Measurements from ENCODE around the gene TTLL8.

Gene TTLL8

GRCh38 chr22:50009765-50010675, 48.1 kb downstream of the TTLL8 start:
- no peak overlapping the region for H3K4me3 ChIP-seq (ENCODE audit: low read depth, low read length)
- no peak for DNase-seq (ENCODE audit: low read depth)

- no peak for DNase-seq (ENCODE audit: low read depth)
Measured at GRCh38 chr22:50009251-50009650, 48.8 kb downstream of the TTLL8 start.

GRCh38 chr22:50008151-50009040, 49.7 kb downstream of the TTLL8 start:
- DNase-seq (ENCODE audit: low read depth): no peak
- no peak overlapping the region for H3K4me3 ChIP-seq (ENCODE audit: low read depth, low read length)

More at GRCh38 chr22:50009251-50009650, 48.8 kb downstream of the TTLL8 start:
- H3K4me3 ChIP-seq (ENCODE audit: low read depth, low read length): no peak overlapping the region

- H3K4me3 ChIP-seq (ENCODE audit: low read depth, low read length): no peak overlapping the region
- DNase-seq (ENCODE audit: low read depth): no peak
Measured at GRCh38 chr22:50007057-50007511, 51.0 kb downstream of the TTLL8 start.

GRCh38 chr22:50004918-50005317, 53.2 kb downstream of the TTLL8 start:
- no peak overlapping the region for H3K4me3 ChIP-seq (ENCODE audit: low read depth, low read length)
- no peak for DNase-seq (ENCODE audit: low read depth)

GRCh38 chr22:50002791-50003190, 55.3 kb downstream of the TTLL8 start:
- DNase-seq (ENCODE audit: low read depth): no peak
- H3K4me3 ChIP-seq (ENCODE audit: low read depth, low read length): no peak overlapping the region

- H3K4me3 ChIP-seq (ENCODE audit: low read depth, low read length): no peak overlapping the region
- DNase-seq (ENCODE audit: low read depth): no peak
Measured at GRCh38 chr22:50001388-50002231, 56.5 kb downstream of the TTLL8 start.

- H3K4me3 ChIP-seq (ENCODE audit: low read depth, low read length): no peak overlapping the region
- DNase-seq (ENCODE audit: low read depth): no peak
Measured at GRCh38 chr22:50000587-50001387, 57.3 kb downstream of the TTLL8 start.

- DNase-seq (ENCODE audit: low read depth): no peak
- H3K4me3 ChIP-seq (ENCODE audit: low read depth, low read length): peak overlapping the region; percentile 17
Measured at GRCh38 chr22:49999946-50000586, 58.0 kb downstream of the TTLL8 start.

GRCh38 chr22:49999063-49999945, 58.8 kb downstream of the TTLL8 start:
- peak overlapping the region; percentile 21 for H3K4me3 ChIP-seq (ENCODE audit: low read depth, low read length)
- no peak for DNase-seq (ENCODE audit: low read depth)

GRCh38 chr22:49998718-49999062, 59.4 kb downstream of the TTLL8 start:
- no peak for DNase-seq (ENCODE audit: low read depth)
- H3K4me3 ChIP-seq (ENCODE audit: low read depth, low read length): no peak overlapping the region

GRCh38 chr22:49997932-49998717, 60.0 kb downstream of the TTLL8 start:
- H3K4me3 ChIP-seq (ENCODE audit: low read depth, low read length): no peak overlapping the region
- no peak for DNase-seq (ENCODE audit: low read depth)

- no peak overlapping the region for H3K4me3 ChIP-seq (ENCODE audit: low read depth, low read length)
- no peak for DNase-seq (ENCODE audit: low read depth)
Measured at GRCh38 chr22:49997251-49997599, 60.9 kb downstream of the TTLL8 start.

GRCh38 chr22:49996518-49997250, 61.4 kb downstream of the TTLL8 start:
- H3K4me3 ChIP-seq (ENCODE audit: low read depth, low read length): no peak overlapping the region
- DNase-seq (ENCODE audit: low read depth): no peak

GRCh38 chr22:49996119-49996517, 62.0 kb downstream of the TTLL8 start:
- no peak for DNase-seq (ENCODE audit: low read depth)
- H3K4me3 ChIP-seq (ENCODE audit: low read depth, low read length): no peak overlapping the region

All from skeletal muscle cell (primary cell).